Ovary (tissue), 9 donors: Measurements from ENCODE around the gene NDUFS5. TPM values are rescaled to one million over a fixed set of nuclear protein-coding genes. Genes with fewer than 3 reads are reported as not detected.

Experiments
- DNase-seq, 5 donors: peaks; one replicate each; pipeline ENCODE4 v3.0.0-alpha.2; 2019 to 2020
- H3K27ac ChIP-seq, 2 donors: fragments of 200-600 bp; one replicate each; pipeline versions ENCODE4 v1.5.1 to v1.8.0; 2019 to 2022
- H3K27me3 ChIP-seq: fragments of 200-600 bp; one replicate; pipeline ENCODE4 v1.8.0; 2022
- H3K36me3 ChIP-seq: fragments of 200-600 bp; sonication (generic); one replicate; pipeline ENCODE4 v1.5.1; 2019
- H3K4me1 ChIP-seq: one replicate; pipeline ENCODE4 v1.8.1; 2013; ENCODE audit warnings: mild to moderate bottlenecking, moderate library complexity; ENCODE audit not compliant: insufficient read depth
- H3K4me3 ChIP-seq: fragments of 200-600 bp; sonication (generic); one replicate; pipeline ENCODE4 v1.5.1; 2017
- H3K9me3 ChIP-seq, 2 donors: fragments of 200-600 bp in 1 of 2; sonication (generic) in 1 of 2; one replicate each; pipeline versions ENCODE4 v1.5.1 to v1.8.1; 2013 to 2019; ENCODE audit warnings: mild to moderate bottlenecking in 1 of 2, moderate library complexity in 1 of 2
- CTCF ChIP-seq, 3 donors: fragments of 450-650 bp in 2 of 3; fragments of 200-600 bp in 1 of 3; IDR thresholded peaks; one replicate each; pipeline versions ENCODE4 v1.5.1 to v1.8.0; 2016 to 2022; ENCODE audit warnings: antibody characterized with exemption in 3 of 3, mild to moderate bottlenecking in 1 of 3
- EP300 ChIP-seq: sonication (generic); formaldehyde crosslinking; IDR thresholded peaks from one replicate; pipeline ENCODE4 v1.6.1; 2017; ENCODE audit warnings: antibody characterized with exemption
- POLR2A ChIP-seq: fragments of 450-650 bp; IDR thresholded peaks from one replicate; pipeline ENCODE4 v1.6.1; 2017; ENCODE audit warnings: antibody characterized with exemption, mild to moderate bottlenecking, moderate library complexity
- WGBS, 3 donors: extraction: QIAGEN DNeasy Blood & Tissue Kit in 1 of 3; methylation state at CpG; one replicate each; pipeline versions ENCODE4 v1.1.5 to v1.1.7; 2013 to 2017; 5-methylcytosine and 5-hydroxymethylcytosine counted together
- intact Hi-C, 4 donors: fragments of 100-400 bp; cut with DNase I; formaldehyde crosslinking; loops; one replicate each; pipeline versions ENCODE4 v1.11.0 to v1.15.1; 2022 to 2023
- polyA plus RNA-seq, 2 donors: library from polyadenylated mRNA; stranded (reverse); fragments of 200-250 nt in 1 of 2; fragments of 350-450 nt in 1 of 2; fragmentation: Illumina TruSeq in 1 of 2; extraction: RNeasy Lipid Tissue Mini Kit (QIAGEN cat#74804) in 1 of 2; gene quantifications; one replicate each; pipeline ENCODE4 v1.2.3, GENCODE V29; 2013 to 2014
- total RNA-seq, 7 donors: library from RNA; depleted of rRNA in 2 of 7; stranded (reverse); fragments of >200 nt in 2 of 7; fragmentation: NEBNext Ultra II Directional in 3 of 7; extraction: Animal tissue kit (Norgen Biotek cat#: 25700) in 3 of 7; gene quantifications; one replicate each; pipeline versions ENCODE4 v1.1.0 to v1.2.4, GENCODE V29; 2016 to 2023
- donor health status: DM: no; HTN: no; CAD: no; lungs with moderate emphysema.
- donor health status: DM: no; HTN: no; CAD: no.
- donor health status: Bipolar disorder and iron deficiency.
- donor health status: DM: yes; HTN: yes; CAD: no.
- donor health status: DM: no; HTN: no; CAD: no.
- donor health status: DM: yes; HTN: yes; CAD: no.

The NDUFS5 gene
- total and polyA plus RNA-seq, 9 donors = 126 to 492 (median 206) TPM

- WGBS, 3 donors = 90 to 94% (median 90%) methylated on average over 3 of the region's 3 CpGs
- no peaks in the 10 kb centered on the region for H3K36me3 ChIP-seq
Measured at GRCh38 chr1:39043513-39043912, 17.4 kb downstream of the NDUFS5 start.

GRCh38 chr1:39044762-39045161 is 18.6 kb downstream of the NDUFS5 start:
- no peaks in the 10 kb centered on the region for H3K36me3 ChIP-seq
- TF ChIP-seq EP300 = no peak
- TF ChIP-seq POLR2A = no peak
- no peak for TF ChIP-seq CTCF (IDR thresholded peaks at IDR 0.05)
- intact Hi-C loops = no loop called here
- no peak overlapping the region for H3K27ac ChIP-seq
- 81 to 86% (median 83%) methylated on average over 1 of the region's 1 CpG for WGBS, 3 donors
- no peak for DNase-seq
- no peaks in the 10 kb centered on the region for H3K9me3 ChIP-seq
- H3K4me1 ChIP-seq = no peaks in the 10 kb centered on the region
- no peak overlapping the region for H3K4me3 ChIP-seq
- H3K27me3 ChIP-seq = no peaks in the 10 kb centered on the region

More at GRCh38 chr1:39043513-39043912, 17.4 kb downstream of the NDUFS5 start:
- no peak for DNase-seq
- TF ChIP-seq POLR2A = no peak
- no peak for TF ChIP-seq EP300
- no peak for TF ChIP-seq CTCF (IDR thresholded peaks at IDR 0.05)
- no peak overlapping the region for H3K4me3 ChIP-seq
- no peaks in the 10 kb centered on the region for H3K27me3 ChIP-seq
- H3K9me3 ChIP-seq = no peaks in the 10 kb centered on the region
- intact Hi-C loops = no loop called here
- H3K27ac ChIP-seq = no peak overlapping the region
- H3K4me1 ChIP-seq = no peaks in the 10 kb centered on the region

DNA sequence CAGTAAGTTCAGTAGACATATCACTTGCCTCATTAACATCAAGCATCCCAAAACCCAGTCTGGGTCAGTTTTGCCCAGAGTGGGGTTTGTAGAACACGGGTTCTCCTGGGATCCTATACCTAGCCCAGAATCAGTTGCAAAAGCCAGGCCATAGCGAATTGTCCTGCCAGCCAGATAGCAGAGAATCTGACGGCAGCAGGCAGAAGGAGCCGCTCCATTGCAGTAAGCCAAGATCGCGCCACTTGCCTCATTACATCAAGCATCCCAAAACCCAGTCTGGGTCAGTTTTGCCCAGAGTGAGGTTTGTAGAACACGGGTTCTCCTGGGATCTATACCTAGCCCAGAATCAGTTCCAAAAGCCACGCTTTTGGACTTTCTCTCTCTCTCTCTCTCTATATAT is 19.1 kb downstream of the NDUFS5 start:
- 78 to 89% (median 86%) methylated on average over 8 of the region's 8 CpGs for WGBS, 3 donors
- intact Hi-C loops = no loop called here
- DNase-seq = no peak
- no peak overlapping the region for H3K27ac ChIP-seq
- no peaks in the 10 kb centered on the region for H3K9me3 ChIP-seq
- no peaks in the 10 kb centered on the region for H3K4me1 ChIP-seq
- no peaks in the 10 kb centered on the region for H3K27me3 ChIP-seq
- no peak for TF ChIP-seq POLR2A
- TF ChIP-seq EP300 = no peak
- no peak for TF ChIP-seq CTCF (IDR thresholded peaks at IDR 0.05)
- no peaks in the 10 kb centered on the region for H3K36me3 ChIP-seq
- H3K4me3 ChIP-seq = no peak overlapping the region

GRCh38 chr1:39046613-39047210 is 20.6 kb downstream of the NDUFS5 start:
- intact Hi-C loops = no loop called here
- no peak for DNase-seq
- no peaks in the 10 kb centered on the region for H3K36me3 ChIP-seq
- WGBS, 3 donors = 41 to 62% (median 43%) methylated on average over 6 of the region's 6 CpGs
- H3K4me1 ChIP-seq = no peaks in the 10 kb centered on the region
- TF ChIP-seq POLR2A = no peak
- TF ChIP-seq CTCF (IDR thresholded peaks at IDR 0.05) = no peak
- TF ChIP-seq EP300 = no peak
- H3K27ac ChIP-seq = no peak overlapping the region
- no peak overlapping the region for H3K4me3 ChIP-seq
- H3K27me3 ChIP-seq = no peaks in the 10 kb centered on the region
- H3K9me3 ChIP-seq = no peaks in the 10 kb centered on the region
